ENCODE measurements around the gene TMTC1.

TMTC1 gene

GRCh38 chr12:29534935-29535334 lies 248.8 kb downstream of the TMTC1 start:
- H3K9me3 ChIP-seq (ENCODE audit: control insufficient read depth in 1 of 2, low read length in 2 of 2) = no peaks in the 10 kb centered on the region
- H3K9ac ChIP-seq (ENCODE audit: low read depth in 1 of 2, low read length in 2 of 2) = no peak overlapping the region
- H3K4me1 ChIP-seq (ENCODE audit: control insufficient read depth in 1 of 2, insufficient read depth in 2 of 2, low read length in 2 of 2) = peaks cover 0 to 4% of the 10 kb centered on the region in 2 donors
- H3K4me3 ChIP-seq (ENCODE audit: low read depth in 1 of 2, low read length in 2 of 2) = no peak overlapping the region
- no peak overlapping the region for H3K27ac ChIP-seq (ENCODE audit: low read depth, low read length)
- no peaks in the 10 kb centered on the region for H3K27me3 ChIP-seq (ENCODE audit: control insufficient read depth in 1 of 2, insufficient read depth in 2 of 2, low read length in 2 of 2)
- no peaks in the 10 kb centered on the region for H3K36me3 ChIP-seq (ENCODE audit: control insufficient read depth in 1 of 2, insufficient read depth in 2 of 2, low read length in 2 of 2)

GRCh38 chr12:29533815-29534489 lies 249.8 kb downstream of the TMTC1 start:
- H3K4me1 ChIP-seq (ENCODE audit: control insufficient read depth in 1 of 2, insufficient read depth in 2 of 2, low read length in 2 of 2) = peaks cover 0 to 4% of the 10 kb centered on the region in 2 donors
- no peaks in the 10 kb centered on the region for H3K9me3 ChIP-seq (ENCODE audit: control insufficient read depth in 1 of 2, low read length in 2 of 2)
- H3K4me3 ChIP-seq (ENCODE audit: low read depth in 1 of 2, low read length in 2 of 2) = no peak overlapping the region
- no peak overlapping the region for H3K9ac ChIP-seq (ENCODE audit: low read depth in 1 of 2, low read length in 2 of 2)
- H3K27me3 ChIP-seq (ENCODE audit: control insufficient read depth in 1 of 2, insufficient read depth in 2 of 2, low read length in 2 of 2) = no peaks in the 10 kb centered on the region
- no peaks in the 10 kb centered on the region for H3K36me3 ChIP-seq (ENCODE audit: control insufficient read depth in 1 of 2, insufficient read depth in 2 of 2, low read length in 2 of 2)
- H3K27ac ChIP-seq (ENCODE audit: low read depth, low read length) = no peak overlapping the region

- Histone ChIP-seq H3K27me3 (ENCODE audit: control insufficient read depth in 1 of 2, insufficient read depth in 2 of 2, low read length in 2 of 2) (no peaks in the 10 kb centered on the region), H3K4me1 (ENCODE audit: control insufficient read depth in 1 of 2, insufficient read depth in 2 of 2, low read length in 2 of 2) (peaks cover 0 to 4% of the 10 kb centered on the region in 2 donors), H3K9ac (ENCODE audit: low read depth in 1 of 2, low read length in 2 of 2) (no peak overlapping the region), H3K36me3 (ENCODE audit: control insufficient read depth in 1 of 2, insufficient read depth in 2 of 2, low read length in 2 of 2) (no peaks in the 10 kb centered on the region), H3K9me3 (ENCODE audit: control insufficient read depth in 1 of 2, low read length in 2 of 2) (no peaks in the 10 kb centered on the region), H3K4me3 (ENCODE audit: low read depth in 1 of 2, low read length in 2 of 2) (no peak overlapping the region), H3K27ac (ENCODE audit: low read depth, low read length) (no peak overlapping the region)
These were observed 252.3 kb downstream of the TMTC1 start for GRCh38 chr12:29531471-29531870.

GRCh38 chr12:29530436-29530835 lies 253.3 kb downstream of the TMTC1 start:
- Histone ChIP-seq H3K9ac (ENCODE audit: low read depth in 1 of 2, low read length in 2 of 2) (no peak overlapping the region), H3K4me1 (ENCODE audit: control insufficient read depth in 1 of 2, insufficient read depth in 2 of 2, low read length in 2 of 2) (peaks cover 0 to 4% of the 10 kb centered on the region in 2 donors), H3K36me3 (ENCODE audit: control insufficient read depth in 1 of 2, insufficient read depth in 2 of 2, low read length in 2 of 2) (no peaks in the 10 kb centered on the region), H3K27me3 (ENCODE audit: control insufficient read depth in 1 of 2, insufficient read depth in 2 of 2, low read length in 2 of 2) (no peaks in the 10 kb centered on the region), H3K9me3 (ENCODE audit: control insufficient read depth in 1 of 2, low read length in 2 of 2) (no peaks in the 10 kb centered on the region), H3K27ac (ENCODE audit: low read depth, low read length) (no peak overlapping the region), H3K4me3 (ENCODE audit: low read depth in 1 of 2, low read length in 2 of 2) (peak overlapping the region; percentile 7 to 26)

- Histone ChIP-seq H3K4me3 (ENCODE audit: low read depth in 1 of 2, low read length in 2 of 2) (no peak overlapping the region), H3K27ac (ENCODE audit: low read depth, low read length) (no peak overlapping the region), H3K4me1 (ENCODE audit: control insufficient read depth in 1 of 2, insufficient read depth in 2 of 2, low read length in 2 of 2) (no peaks in the 10 kb centered on the region), H3K9me3 (ENCODE audit: control insufficient read depth in 1 of 2, low read length in 2 of 2) (no peaks in the 10 kb centered on the region), H3K27me3 (ENCODE audit: control insufficient read depth in 1 of 2, insufficient read depth in 2 of 2, low read length in 2 of 2) (no peaks in the 10 kb centered on the region), H3K9ac (ENCODE audit: low read depth in 1 of 2, low read length in 2 of 2) (no peak overlapping the region), H3K36me3 (ENCODE audit: control insufficient read depth in 1 of 2, insufficient read depth in 2 of 2, low read length in 2 of 2) (no peaks in the 10 kb centered on the region)
These were observed 255.6 kb downstream of the TMTC1 start for GRCh38 chr12:29528161-29528560.

GRCh38 chr12:29521951-29522350 lies 261.8 kb downstream of the TMTC1 start:
- no peaks in the 10 kb centered on the region for H3K27me3 ChIP-seq (ENCODE audit: control insufficient read depth in 1 of 2, insufficient read depth in 2 of 2, low read length in 2 of 2)
- no peak overlapping the region for H3K9ac ChIP-seq (ENCODE audit: low read depth in 1 of 2, low read length in 2 of 2)
- H3K9me3 ChIP-seq (ENCODE audit: control insufficient read depth in 1 of 2, low read length in 2 of 2) = no peaks in the 10 kb centered on the region
- H3K36me3 ChIP-seq (ENCODE audit: control insufficient read depth in 1 of 2, insufficient read depth in 2 of 2, low read length in 2 of 2) = no peaks in the 10 kb centered on the region
- no peak overlapping the region for H3K27ac ChIP-seq (ENCODE audit: low read depth, low read length)
- H3K4me1 ChIP-seq (ENCODE audit: control insufficient read depth in 1 of 2, insufficient read depth in 2 of 2, low read length in 2 of 2) = no peaks in the 10 kb centered on the region
- no peak overlapping the region for H3K4me3 ChIP-seq (ENCODE audit: low read depth in 1 of 2, low read length in 2 of 2)

- Histone ChIP-seq H3K9me3 (ENCODE audit: control insufficient read depth in 1 of 2, low read length in 2 of 2) (no peaks in the 10 kb centered on the region), H3K4me3 (ENCODE audit: low read depth in 1 of 2, low read length in 2 of 2) (no peak overlapping the region), H3K27ac (ENCODE audit: low read depth, low read length) (no peak overlapping the region), H3K9ac (ENCODE audit: low read depth in 1 of 2, low read length in 2 of 2) (no peak overlapping the region), H3K36me3 (ENCODE audit: control insufficient read depth in 1 of 2, insufficient read depth in 2 of 2, low read length in 2 of 2) (no peaks in the 10 kb centered on the region), H3K4me1 (ENCODE audit: control insufficient read depth in 1 of 2, insufficient read depth in 2 of 2, low read length in 2 of 2) (no peaks in the 10 kb centered on the region), H3K27me3 (ENCODE audit: control insufficient read depth in 1 of 2, insufficient read depth in 2 of 2, low read length in 2 of 2) (no peaks in the 10 kb centered on the region)
These were observed 264.1 kb downstream of the TMTC1 start for GRCh38 chr12:29519585-29520182.

- Histone ChIP-seq H3K9ac (ENCODE audit: low read depth in 1 of 2, low read length in 2 of 2) (no peak overlapping the region), H3K9me3 (ENCODE audit: control insufficient read depth in 1 of 2, low read length in 2 of 2) (no peaks in the 10 kb centered on the region)
These were observed 265.3 kb downstream of the TMTC1 start for GRCh38 chr12:29518407-29518806.

GRCh38 chr12:29517264-29517663 lies 266.5 kb downstream of the TMTC1 start:
- no peak overlapping the region for H3K4me3 ChIP-seq (ENCODE audit: low read depth in 1 of 2, low read length in 2 of 2)
- no peaks in the 10 kb centered on the region for H3K9me3 ChIP-seq (ENCODE audit: control insufficient read depth in 1 of 2, low read length in 2 of 2)
- H3K4me1 ChIP-seq (ENCODE audit: control insufficient read depth in 1 of 2, insufficient read depth in 2 of 2, low read length in 2 of 2) = no peaks in the 10 kb centered on the region
- no peak overlapping the region for H3K9ac ChIP-seq (ENCODE audit: low read depth in 1 of 2, low read length in 2 of 2)
- no peaks in the 10 kb centered on the region for H3K27me3 ChIP-seq (ENCODE audit: control insufficient read depth in 1 of 2, insufficient read depth in 2 of 2, low read length in 2 of 2)
- no peak overlapping the region for H3K27ac ChIP-seq (ENCODE audit: low read depth, low read length)
- H3K36me3 ChIP-seq (ENCODE audit: control insufficient read depth in 1 of 2, insufficient read depth in 2 of 2, low read length in 2 of 2) = no peaks in the 10 kb centered on the region

More at GRCh38 chr12:29518407-29518806, 265.3 kb downstream of the TMTC1 start:
- Histone ChIP-seq H3K27me3 (ENCODE audit: control insufficient read depth in 1 of 2, insufficient read depth in 2 of 2, low read length in 2 of 2) (no peaks in the 10 kb centered on the region), H3K36me3 (ENCODE audit: control insufficient read depth in 1 of 2, insufficient read depth in 2 of 2, low read length in 2 of 2) (no peaks in the 10 kb centered on the region), H3K4me1 (ENCODE audit: control insufficient read depth in 1 of 2, insufficient read depth in 2 of 2, low read length in 2 of 2) (no peaks in the 10 kb centered on the region), H3K27ac (ENCODE audit: low read depth, low read length) (no peak overlapping the region), H3K4me3 (ENCODE audit: low read depth in 1 of 2, low read length in 2 of 2) (no peak overlapping the region)

- no peak overlapping the region for H3K4me3 ChIP-seq (ENCODE audit: low read depth in 1 of 2, low read length in 2 of 2)
- no peaks in the 10 kb centered on the region for H3K4me1 ChIP-seq (ENCODE audit: control insufficient read depth in 1 of 2, insufficient read depth in 2 of 2, low read length in 2 of 2)
- H3K27ac ChIP-seq (ENCODE audit: low read depth, low read length) = no peak overlapping the region
- no peaks in the 10 kb centered on the region for H3K36me3 ChIP-seq (ENCODE audit: control insufficient read depth in 1 of 2, insufficient read depth in 2 of 2, low read length in 2 of 2)
- H3K27me3 ChIP-seq (ENCODE audit: control insufficient read depth in 1 of 2, insufficient read depth in 2 of 2, low read length in 2 of 2) = no peaks in the 10 kb centered on the region
- H3K9ac ChIP-seq (ENCODE audit: low read depth in 1 of 2, low read length in 2 of 2) = no peak overlapping the region
- no peaks in the 10 kb centered on the region for H3K9me3 ChIP-seq (ENCODE audit: control insufficient read depth in 1 of 2, low read length in 2 of 2)
These were observed 267.3 kb downstream of the TMTC1 start for GRCh38 chr12:29516431-29516875.

All from duodenal mucosa (tissue), 2 donors.